CD4-positive, alpha-beta T cell treated with Interleukin-10 for 1 hour (primary cell): ENCODE data around the gene RRAD.
"Not testable (repeated sequence)": the region's sequence is repeated elsewhere in the genome, so short reads cannot be mapped to it uniquely, and the experiment has no call there.

ENCODE experiments used
- DNase-seq: peaks from one replicate; pipeline ENCODE4 v3.0.0-alpha.2; 2020

The RRAD gene

DNA sequence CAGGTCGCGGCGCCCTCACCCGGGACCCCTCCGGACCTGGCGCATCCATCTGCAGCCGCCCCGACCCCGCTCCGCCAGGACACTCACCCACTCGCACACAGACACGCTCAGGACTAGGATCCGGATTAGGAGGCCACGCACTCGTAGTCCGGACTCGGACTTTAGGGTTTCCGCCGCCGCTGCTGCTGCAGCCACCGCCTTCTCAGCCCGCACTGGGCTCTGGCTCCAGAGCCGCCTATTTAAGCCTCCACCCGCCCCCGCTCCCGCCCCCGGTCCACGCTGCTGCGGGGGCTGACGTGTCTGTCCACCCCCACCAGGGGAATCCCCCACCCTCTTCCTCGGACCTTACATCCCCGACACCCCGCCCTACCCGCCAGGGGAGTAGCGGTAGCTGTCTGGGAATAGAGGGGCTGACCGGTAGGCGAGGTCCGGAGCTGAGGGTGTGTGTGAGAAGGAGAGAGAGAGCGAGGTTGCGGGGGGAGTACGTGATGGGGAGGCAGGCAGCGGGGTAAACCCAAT lies at the start of gene RRAD:
Gene RRAD, minus strand, starts transcription at position 214 of the 519 bp plus-strand sequence. CDS start 356 bp downstream, outside the sequence.
- peak; percentile 33 for DNase-seq

DNA sequence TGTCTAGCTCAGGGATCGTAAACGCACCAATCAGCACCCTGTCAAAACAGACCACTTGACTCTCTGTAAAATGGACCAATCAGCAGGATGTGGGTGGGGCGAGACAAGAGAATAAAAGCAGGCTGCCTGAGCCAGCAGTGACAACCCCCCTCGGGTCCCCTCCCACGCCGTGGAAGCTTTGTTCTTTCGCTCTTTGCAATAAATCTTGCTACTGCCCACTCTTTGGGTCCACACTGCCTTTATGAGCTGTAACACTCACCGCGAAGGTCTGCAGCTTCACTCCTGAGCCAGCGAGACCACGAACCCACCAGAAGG lies 49.6 kb upstream of the RRAD start:
- peak; percentile 74 for DNase-seq

DNA sequence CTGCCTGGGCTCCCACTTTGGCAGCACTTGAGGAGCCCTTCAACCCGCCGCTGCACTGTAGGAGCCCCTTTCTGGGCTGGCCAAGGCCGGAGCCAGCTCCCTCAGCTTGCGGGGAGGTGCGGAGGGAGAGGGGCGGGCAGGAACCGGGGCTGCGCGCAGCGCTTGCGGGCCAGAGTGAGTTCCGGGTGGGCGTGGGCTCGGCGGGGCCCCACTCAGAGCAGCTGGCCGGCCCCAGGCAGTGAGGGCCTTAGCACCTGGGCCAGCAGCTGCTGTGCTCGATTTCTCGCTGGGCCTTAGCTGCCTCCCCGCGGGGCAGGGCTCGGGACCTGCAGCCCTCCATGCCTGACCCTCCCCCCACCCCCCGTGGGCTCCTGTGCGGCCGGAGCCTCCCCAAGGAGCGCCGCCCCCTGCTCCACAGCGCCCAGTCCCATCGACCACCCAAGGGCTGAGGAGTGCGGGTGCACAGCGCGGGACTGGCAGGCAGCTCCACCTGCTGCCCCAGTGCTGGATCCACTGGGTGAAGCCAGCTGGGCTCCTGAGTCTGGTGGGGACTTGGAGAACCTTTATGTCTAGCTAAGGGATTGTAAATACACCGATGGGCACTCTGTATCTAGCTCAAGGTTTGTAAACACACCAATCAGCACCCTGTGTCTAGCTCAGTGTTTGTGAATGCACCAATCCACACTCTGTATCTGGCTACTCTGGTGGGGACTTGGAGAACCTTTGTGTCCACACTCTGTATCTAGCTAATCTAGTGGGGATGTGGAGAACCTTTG lies 49.0 kb upstream of the RRAD start:
- not testable (repeated sequence) for DNase-seq

- no peak for DNase-seq
Measured at GRCh38 chr16:66973716-66974115, 48.4 kb upstream of the RRAD start.

DNA sequence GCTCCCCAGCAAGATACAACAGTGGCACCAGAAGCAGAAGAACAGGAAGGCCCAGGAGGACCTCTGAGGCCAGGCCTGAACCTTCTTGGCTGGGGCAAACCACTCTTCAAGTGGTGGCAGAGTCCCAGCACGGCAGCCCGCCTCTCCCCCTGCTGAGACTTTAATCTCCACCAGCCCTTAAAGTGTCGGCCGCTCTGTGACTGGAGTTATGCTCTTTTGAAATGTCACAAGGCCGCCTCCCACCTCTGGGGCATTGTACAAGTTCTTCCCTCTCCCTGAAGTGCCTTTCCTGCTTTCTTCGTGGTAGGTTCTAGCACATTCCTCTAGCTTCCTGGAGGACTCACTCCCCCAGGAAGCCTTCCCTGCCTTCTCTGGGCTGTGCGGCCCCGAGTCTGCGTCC lies 47.6 kb upstream of the RRAD start:
- DNase-seq = no peak

DNA sequence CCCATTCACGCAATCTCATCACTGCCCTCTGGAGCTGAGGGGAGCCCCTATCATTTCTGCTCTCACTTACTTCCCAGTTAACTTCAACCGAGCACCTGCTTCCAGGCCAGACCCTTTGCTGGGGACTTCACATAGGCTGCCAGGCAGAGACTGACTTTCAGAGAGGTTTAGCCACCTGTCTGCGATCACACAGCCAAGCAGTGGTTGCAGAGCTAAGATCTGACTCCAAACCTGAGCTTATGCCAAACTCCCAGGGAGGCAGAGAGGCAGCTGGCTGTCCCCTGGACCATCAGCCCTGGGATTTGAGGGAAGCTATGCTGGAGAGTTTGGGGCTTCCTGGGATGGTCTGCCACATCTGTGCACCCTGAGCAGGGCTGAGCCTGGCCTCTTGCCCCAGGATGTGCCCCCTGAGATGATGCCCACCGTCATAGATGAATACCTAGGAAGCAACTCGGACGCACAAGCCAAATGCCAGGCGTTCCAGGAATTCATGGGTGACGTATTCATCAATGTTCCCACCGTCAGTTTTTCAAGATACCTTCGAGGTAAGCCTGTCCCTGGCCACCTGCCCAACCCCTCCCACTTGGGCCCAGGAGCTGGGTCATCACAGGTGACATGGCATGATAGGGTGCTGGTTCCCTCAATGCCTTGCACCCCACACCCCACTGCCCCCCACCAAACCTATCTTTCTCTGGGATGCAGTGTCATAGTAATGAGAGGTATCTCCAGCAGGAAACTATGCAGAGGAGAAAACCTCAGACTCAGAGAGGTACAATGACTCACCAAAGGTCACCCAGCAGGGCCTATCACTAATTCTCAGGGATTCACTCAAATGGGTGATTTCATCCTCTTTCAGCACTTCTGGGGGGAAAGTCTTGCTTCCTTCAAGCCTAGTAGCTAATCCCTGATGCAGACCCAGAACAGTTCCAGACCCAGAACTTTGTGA lies 45.7 kb upstream of the RRAD start:
- DNase-seq = no peak

- no peak for DNase-seq
Measured at GRCh38 chr16:66968847-66969246, 43.5 kb upstream of the RRAD start.

GRCh38 chr16:66964049-66964448 lies 38.7 kb upstream of the RRAD start:
- no peak for DNase-seq

GRCh38 chr16:66961914-66962313 lies 36.6 kb upstream of the RRAD start:
- no peak for DNase-seq

DNA sequence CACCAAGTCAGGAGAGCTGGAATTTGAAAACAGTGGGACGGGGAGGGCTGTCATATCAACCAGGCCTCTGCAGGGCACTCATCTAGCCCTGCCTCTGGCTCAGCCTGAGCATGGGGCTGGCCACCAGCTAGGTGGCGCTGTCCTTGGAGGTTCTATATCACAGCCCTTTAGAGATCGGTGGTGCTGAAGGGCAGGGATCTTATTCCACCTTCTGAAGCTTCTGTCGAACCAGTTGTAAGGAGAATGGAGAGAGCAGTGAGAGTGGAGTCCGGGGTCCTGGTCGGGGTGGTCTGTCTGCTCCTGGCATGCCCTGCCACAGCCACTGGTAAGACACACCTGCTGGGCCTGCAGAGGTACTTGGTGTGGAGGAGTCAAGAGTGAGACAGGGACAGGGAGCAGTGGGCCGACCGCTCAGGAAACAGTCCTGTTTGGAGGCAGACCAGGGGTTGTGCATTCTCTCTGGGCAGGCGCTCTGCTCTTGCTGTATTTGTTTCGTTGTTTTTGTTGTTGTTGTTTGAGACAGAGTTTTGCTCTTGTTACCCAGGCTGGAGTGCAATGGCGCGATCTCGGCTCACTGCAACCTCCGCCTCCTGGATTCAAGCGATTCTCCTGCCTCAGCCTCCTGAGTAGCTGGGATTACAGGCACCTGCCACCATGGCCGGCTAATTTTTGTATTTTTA lies 35.9 kb upstream of the RRAD start, which contains the start of gene CES3:
Gene CES3, plus strand, starts transcription at position 202 of the 680 bp plus-strand sequence. Its CDS starts 42 bp downstream, at position 244.
- peak; percentile 65 for DNase-seq

GRCh38 chr16:66960270-66960669 lies 34.9 kb upstream of the RRAD start:
- DNase-seq = no peak

GRCh38 chr16:66959704-66960161 lies 34.4 kb upstream of the RRAD start:
- DNase-seq = no peak

- DNase-seq = no peak
Measured at GRCh38 chr16:66958857-66959703, 33.7 kb upstream of the RRAD start.

DNA sequence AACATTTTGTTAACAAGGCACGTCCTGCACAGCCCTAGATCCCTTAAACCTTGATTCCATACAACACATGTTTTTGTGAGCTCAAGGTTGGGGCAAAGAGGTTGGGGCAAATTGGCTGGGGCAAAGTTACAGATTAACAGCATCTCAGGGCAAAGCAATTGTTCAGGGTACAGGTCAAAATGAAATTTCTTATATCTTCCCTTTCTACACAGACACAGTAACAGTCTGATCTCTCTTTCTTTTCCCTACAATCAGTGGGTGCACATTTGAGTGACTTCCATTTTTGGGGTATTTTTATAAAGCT lies 30.8 kb upstream of the RRAD start:
- not testable (repeated sequence) for DNase-seq

- not testable (repeated sequence) for DNase-seq
Measured at GRCh38 chr16:66955363-66956153, 30.2 kb upstream of the RRAD start.

- peak; percentile 80 for DNase-seq
Measured at GRCh38 chr16:66954097-66954659, 28.8 kb upstream of the RRAD start.

GRCh38 chr16:66953462-66954096 lies 28.2 kb upstream of the RRAD start:
- DNase-seq = no peak

DNA sequence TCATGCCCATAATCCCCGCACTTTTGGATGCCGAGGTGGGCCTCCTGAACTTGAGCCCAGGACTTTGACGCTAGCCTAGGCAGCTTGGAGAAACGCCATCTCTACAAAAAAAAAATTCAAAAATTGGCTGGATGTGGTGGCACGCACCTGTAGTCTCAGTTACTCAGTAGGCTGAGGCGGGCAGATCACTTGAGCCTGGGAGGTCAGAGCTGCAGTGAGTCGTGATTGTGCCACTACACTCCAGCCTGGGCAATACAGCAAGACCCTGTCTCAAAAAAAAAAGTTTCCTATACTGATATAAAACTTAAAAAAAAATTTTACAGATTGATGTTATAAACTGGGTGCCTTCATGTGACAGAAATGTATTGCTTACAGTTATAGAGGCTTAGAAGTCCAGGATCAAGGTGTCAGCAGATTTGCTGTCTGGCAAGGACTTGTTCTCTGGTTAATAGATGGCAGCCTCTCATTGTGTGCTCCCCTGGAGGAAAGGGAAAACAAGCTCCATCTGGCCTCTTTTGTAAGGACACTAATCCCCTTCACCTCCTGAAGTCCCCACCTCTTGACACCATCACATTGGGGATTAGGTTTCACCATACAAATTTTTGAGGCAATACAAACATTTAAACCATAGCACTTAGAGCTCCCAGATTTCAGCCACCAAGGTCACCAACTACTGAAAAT lies 27.2 kb upstream of the RRAD start:
- no peak for DNase-seq

DNA sequence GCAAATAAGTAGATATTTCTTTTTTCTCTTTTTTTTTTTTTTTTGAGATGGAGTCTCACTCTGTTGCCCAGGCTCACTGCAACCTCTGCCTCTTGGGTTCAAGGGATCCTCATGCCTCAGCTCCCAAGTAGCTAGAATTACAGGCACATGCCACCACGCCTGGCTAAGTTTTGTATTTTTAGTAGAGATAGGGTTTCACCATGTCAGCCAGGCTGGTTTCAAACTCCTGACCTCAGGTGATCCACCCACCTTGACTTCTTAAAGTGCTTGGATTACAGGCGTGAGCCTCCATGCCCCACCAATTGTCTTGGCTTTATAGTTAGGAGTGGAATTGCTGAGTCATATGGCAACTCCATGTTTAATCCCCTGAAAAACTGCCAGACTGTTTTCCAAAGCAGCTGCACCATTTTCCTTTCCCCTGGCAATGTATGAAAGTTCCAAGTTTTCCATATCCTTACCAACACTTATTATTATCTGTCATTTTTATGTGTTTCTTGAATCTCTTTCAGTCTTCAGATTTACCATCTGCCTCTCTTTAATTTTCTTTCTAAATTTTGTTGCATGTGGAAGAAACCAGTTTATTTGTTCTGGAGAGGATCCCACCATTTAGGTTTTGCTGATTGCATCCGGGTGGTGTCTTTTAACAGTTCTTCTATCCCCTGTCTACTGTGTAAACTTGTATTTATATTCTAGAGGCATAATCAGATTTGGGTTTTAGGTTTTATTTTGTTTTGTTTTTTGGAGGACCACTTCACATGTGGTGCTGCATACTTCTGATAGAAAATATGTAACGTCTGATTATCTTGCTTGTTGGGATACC lies 25.8 kb upstream of the RRAD start:
- no peak for DNase-seq
